Stomach (tissue), 4 donors: ENCODE results near the gene COMMD9.

Experiments
- CTCF ChIP-seq, 7 experiments: fragments of 450-650 bp in 4 of 7; fragments of 200-600 bp in 3 of 7; sonication (generic) in 3 of 7; IDR thresholded peaks; one replicate each; pipeline ENCODE4 v1.5.1; 2016 to 2019; ENCODE audit warnings: antibody characterized with exemption in 7 of 7, control low read depth in 2 of 7, mild to moderate bottlenecking in 1 of 7
- POLR2A ChIP-seq, 4 donors: fragments of 450-650 bp; IDR thresholded peaks; one replicate each; pipeline ENCODE4 v1.6.1; 2016; ENCODE audit warnings: antibody characterized with exemption in 4 of 4, control low read depth in 2 of 4, mild to moderate bottlenecking in 1 of 4, moderate library complexity in 1 of 4
- POLR2AphosphoS5 ChIP-seq, 3 donors: sonication (generic); formaldehyde crosslinking; IDR thresholded peaks; one replicate each; pipeline ENCODE4 v1.6.1; 2016; ENCODE audit warnings: antibody characterized with exemption in 3 of 3

- TF ChIP-seq CTCF (IDR thresholded peaks at IDR 0.05), result no peak
- TF ChIP-seq POLR2A (IDR thresholded peaks at IDR 0.05), result no peak
- no peak for TF ChIP-seq POLR2AphosphoS5 (IDR thresholded peaks at IDR 0.05)
Observed at GRCh38 chr11:36330411-36330810, 41.2 kb upstream of the COMMD9 start.
